ENCODE data around the gene PINLYP. TPM values are rescaled to one million over a fixed set of nuclear protein-coding genes. Genes with fewer than 3 reads are reported as not detected.

The PINLYP gene
- total RNA-seq, 1 experiment from 2014 or later, result not detected

- Histone ChIP-seq H3K4me1 (peaks cover 6% of the 10 kb centered on the region; the same call in 1 of the 2 replicates), H3K36me3 (ENCODE audit: control insufficient read depth, insufficient read depth, low read length) (no peaks in the 10 kb centered on the region; the same call in 1 of the 2 replicates), H3K27me3 (replicated peaks; ENCODE audit: control insufficient read depth, insufficient read depth, low read length) (no peaks in the 10 kb centered on the region), H3K4me3 (ENCODE audit: low read depth, low read length) (peak overlapping the region; percentile 73), H3K9me3 (no peaks in the 10 kb centered on the region)
- ChIA-PET POLR2A (interaction anchor here (0.7 to 0.8 kb wide), 2 partner anchors 74 to 161 kb away, joined by 3 read pairs; partner anchors contain the start of gene SMG9), CTCF (interaction anchor here (0.7 to 3.3 kb wide), 10 partner anchors 10 to 161 kb away, joined by 3 to 27 read pairs (median 6); partner anchors contain the start of genes PHLDB3, XRCC1 and ZNF575)
- H3K27ac Mint-ChIP-seq (ENCODE audit: unreplicated experiment), result peak overlapping the region; percentile 95
- TF ChIP-seq CTCF (IDR thresholded peaks at IDR 0.05; ENCODE audit: insufficient read depth in 1 of 2, low read depth in 1 of 2, low read length in 1 of 2, severe bottlenecking in 1 of 2, unreplicated experiment in 1 of 2), result no peak
- peak overlapping the region; percentile 97 for H3K4me3 Mint-ChIP-seq (ENCODE audit: unreplicated experiment)
- H3K36me3 Mint-ChIP-seq (ENCODE audit: insufficient read depth, unreplicated experiment), result peaks cover 52% of the 10 kb centered on the region
- no peak for DNase-seq
- intact Hi-C loops (cut with micrococcal nuclease; ENCODE audit: unreplicated experiment), result loop anchor here (2.0 to 10.0 kb wide), 3 partner anchors 33 to 191 kb away; partner anchors contain the start of genes KCNN4 and LYPD3
- peaks cover 7% of the 10 kb centered on the region for H3K4me1 Mint-ChIP-seq (ENCODE audit: low read depth, unreplicated experiment)
- no TSS peak for BruUV-seq (replicated peaks)
- H3K27me3 Mint-ChIP-seq (ENCODE audit: insufficient read depth, unreplicated experiment), result no peaks in the 10 kb centered on the region
- H3K9me3 Mint-ChIP-seq (ENCODE audit: unreplicated experiment), result no peaks in the 10 kb centered on the region
Measured at GRCh38 chr19:43594081-43594697, 18.6 kb downstream of the PINLYP start.

DNA sequence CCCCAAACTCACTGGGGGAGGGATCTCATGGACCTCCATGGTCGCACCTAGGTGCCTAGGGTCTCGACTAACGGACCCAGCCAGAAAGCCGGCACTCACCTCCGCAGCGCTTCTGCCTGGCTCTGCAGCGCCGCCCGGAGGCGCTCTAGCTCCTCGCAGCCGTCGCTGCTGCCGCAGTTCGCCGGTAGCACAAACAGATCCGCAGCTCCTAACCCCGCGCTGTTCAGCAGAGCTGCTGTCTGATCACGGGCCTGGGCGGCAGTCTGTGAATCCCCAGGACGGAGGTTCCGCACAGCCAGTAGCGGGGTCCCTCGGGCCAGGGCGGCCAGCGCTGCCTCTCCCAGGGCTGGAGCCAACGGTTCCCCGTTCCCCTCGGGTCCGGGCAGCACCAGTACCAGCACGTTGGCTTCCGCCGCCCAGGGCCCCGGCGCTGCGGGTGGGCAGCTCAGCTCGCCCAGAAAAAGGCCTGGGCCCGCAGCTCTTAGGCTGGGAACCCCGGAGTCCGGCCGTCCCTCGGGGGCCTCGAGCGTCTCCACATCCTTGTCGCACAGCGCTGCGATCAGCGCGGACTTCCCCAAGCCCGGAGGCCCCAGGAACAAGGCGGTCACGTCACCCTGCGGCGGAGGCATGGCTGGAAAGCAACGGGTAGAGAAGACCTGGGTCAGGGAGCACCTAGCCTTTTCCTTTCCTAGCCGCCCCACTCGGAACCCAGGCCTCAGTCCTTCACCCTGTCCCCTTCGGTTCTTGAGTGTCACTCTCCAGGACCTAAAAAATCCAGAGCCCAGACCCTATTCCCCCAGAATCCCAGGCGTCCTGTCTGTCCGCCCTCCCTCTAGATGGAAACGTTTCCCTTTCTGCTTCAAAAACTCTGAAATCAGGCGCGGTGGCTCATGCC is 19.4 kb downstream of the PINLYP start:
- H3K4me1 Mint-ChIP-seq (ENCODE audit: low read depth, unreplicated experiment), result peaks cover 7% of the 10 kb centered on the region
- no peaks in the 10 kb centered on the region for H3K27me3 Mint-ChIP-seq (ENCODE audit: insufficient read depth, unreplicated experiment)
- no TSS peak for BruUV-seq (replicated peaks)
- peak; percentile 52 to 77 for DNase-seq
- peak overlapping the region; percentile 73 for H3K4me3 ChIP-seq (ENCODE audit: low read depth, low read length)
- no peaks in the 10 kb centered on the region; the same call in 1 of the 2 replicates for H3K36me3 ChIP-seq (ENCODE audit: control insufficient read depth, insufficient read depth, low read length)
- H3K9me3 ChIP-seq, result no peaks in the 10 kb centered on the region
- H3K36me3 Mint-ChIP-seq (ENCODE audit: insufficient read depth, unreplicated experiment), result peaks cover 50% of the 10 kb centered on the region
- POLR2A ChIA-PET, result interaction anchor here (0.7 to 0.8 kb wide), 2 partner anchors 74 to 160 kb away, joined by 3 read pairs; partner anchors contain the start of gene SMG9
- H3K4me3 Mint-ChIP-seq (ENCODE audit: unreplicated experiment), result peak overlapping the region; percentile 97
- H3K4me1 ChIP-seq, result peaks cover 6% of the 10 kb centered on the region; the same call in 1 of the 2 replicates
- intact Hi-C loops (cut with micrococcal nuclease; ENCODE audit: unreplicated experiment), result loop anchor here (2.0 to 10.0 kb wide), 3 partner anchors 34 to 190 kb away; partner anchors contain the start of genes KCNN4 and LYPD3
- no peaks in the 10 kb centered on the region for H3K9me3 Mint-ChIP-seq (ENCODE audit: unreplicated experiment)
- H3K27me3 ChIP-seq (replicated peaks; ENCODE audit: control insufficient read depth, insufficient read depth, low read length), result no peaks in the 10 kb centered on the region
- H3K27ac Mint-ChIP-seq (ENCODE audit: unreplicated experiment), result peak overlapping the region; percentile 95
- CTCF ChIA-PET, result interaction anchor here (0.5 to 3.3 kb wide), 11 partner anchors 10 to 162 kb away, joined by 3 to 27 read pairs (median 6); partner anchors contain the start of genes PHLDB3, XRCC1 and ZNF575
- TF ChIP-seq CTCF (IDR thresholded peaks at IDR 0.05; ENCODE audit: insufficient read depth in 1 of 2, low read depth in 1 of 2, low read length in 1 of 2, severe bottlenecking in 1 of 2, unreplicated experiment in 1 of 2), result peak; percentile 73 to 95

All from Caco-2 (cell line).